Lower leg skin (tissue), 3 donors: ENCODE results near the gene CACNA1D.

Source experiments
- POLR2A ChIP-seq, 2 donors: fragments of 450-650 bp; IDR thresholded peaks; one replicate each; pipeline ENCODE4 v1.6.1; 2016 to 2017; ENCODE audit warnings: antibody characterized with exemption in 2 of 2, mild to moderate bottlenecking in 1 of 2, moderate library complexity in 1 of 2
- TF ChIP-seq, protein P1 (sequence below), 3 donors: fragments of 450-650 bp; IDR thresholded peaks; one replicate each; pipeline ENCODE4 v1.5.1; 2016; ENCODE audit warnings: antibody characterized with exemption in 3 of 3, mild to moderate bottlenecking in 3 of 3, moderate library complexity in 2 of 3

DNA sequence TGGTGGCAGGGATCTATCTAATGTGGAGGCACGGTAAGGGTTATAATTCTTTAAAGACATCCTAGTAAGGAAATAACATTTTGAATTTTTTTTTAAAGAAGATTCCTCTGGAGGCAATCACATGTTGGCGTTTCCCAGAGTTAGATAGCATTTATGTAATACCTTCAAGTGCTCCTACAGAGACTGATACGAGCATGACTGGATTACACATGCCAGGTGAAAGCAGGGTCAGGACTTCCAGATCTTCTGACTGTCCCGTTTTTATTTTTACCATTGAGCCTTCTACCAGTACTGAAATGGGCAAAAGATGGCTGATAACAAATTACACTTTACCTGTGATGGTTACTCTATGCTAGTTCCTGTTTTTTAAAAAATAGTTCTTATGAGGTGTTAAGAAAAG is 365.8 kb downstream of the CACNA1D start:
- TF ChIP-seq POLR2A (IDR thresholded peaks at IDR 0.05), result no peak
- TF ChIP-seq, protein P1, sequence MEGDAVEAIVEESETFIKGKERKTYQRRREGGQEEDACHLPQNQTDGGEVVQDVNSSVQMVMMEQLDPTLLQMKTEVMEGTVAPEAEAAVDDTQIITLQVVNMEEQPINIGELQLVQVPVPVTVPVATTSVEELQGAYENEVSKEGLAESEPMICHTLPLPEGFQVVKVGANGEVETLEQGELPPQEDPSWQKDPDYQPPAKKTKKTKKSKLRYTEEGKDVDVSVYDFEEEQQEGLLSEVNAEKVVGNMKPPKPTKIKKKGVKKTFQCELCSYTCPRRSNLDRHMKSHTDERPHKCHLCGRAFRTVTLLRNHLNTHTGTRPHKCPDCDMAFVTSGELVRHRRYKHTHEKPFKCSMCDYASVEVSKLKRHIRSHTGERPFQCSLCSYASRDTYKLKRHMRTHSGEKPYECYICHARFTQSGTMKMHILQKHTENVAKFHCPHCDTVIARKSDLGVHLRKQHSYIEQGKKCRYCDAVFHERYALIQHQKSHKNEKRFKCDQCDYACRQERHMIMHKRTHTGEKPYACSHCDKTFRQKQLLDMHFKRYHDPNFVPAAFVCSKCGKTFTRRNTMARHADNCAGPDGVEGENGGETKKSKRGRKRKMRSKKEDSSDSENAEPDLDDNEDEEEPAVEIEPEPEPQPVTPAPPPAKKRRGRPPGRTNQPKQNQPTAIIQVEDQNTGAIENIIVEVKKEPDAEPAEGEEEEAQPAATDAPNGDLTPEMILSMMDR (IDR thresholded peaks at IDR 0.05), result no peak
